H1 (cell line): ENCODE data around the gene TMEM121B. TPM values are rescaled to one million over a fixed set of nuclear protein-coding genes. Genes with fewer than 3 reads are reported as not detected.

Experiments used
- CTCF ChIA-PET: fragments of 300-600 bp; sonication (Branson Sonifier 250); formaldehyde crosslinking; loops from one replicate; lab custom pipeline; 2021; ENCODE audit not compliant: partially characterized antibody; lab: Charles Lee
- POLR2A ChIA-PET: fragments of 300-600 bp; sonication (Branson Sonifier 250); formaldehyde crosslinking; loops from one replicate; lab custom pipeline; 2021; ENCODE audit warnings: inconsistent platforms; ENCODE audit not compliant: partially characterized antibody; lab: Charles Lee
- DNase-seq, 2 experiments: peaks; one replicate each; pipeline versions ENCODE4 v3.0.0 to v3.0.0-alpha.2; 2010 to 2022; ENCODE audit warnings: low spot score in 2 of 2, low read depth in 1 of 2, mixed read lengths in 1 of 2
- FAIRE-seq: peaks from 2 replicates; lab custom pipeline; 2011; peaks lifted over from hg19 to GRCh38; lab: Jason Lieb, UNC
- H2AFZ ChIP-seq: 2 replicates; pipeline ENCODE4 v1.8.1; 2012; ENCODE audit warnings: low read length, inconsistent platforms
- H2AK5ac ChIP-seq: 2 replicates; pipeline ENCODE4 v1.6.1; 2013; ENCODE audit warnings: low read depth, low read length
- H2BK120ac ChIP-seq: replicated peaks from 2 replicates; pipeline ENCODE3; 2013; ENCODE audit warnings: low read depth, low read length, inconsistent platforms
- H2BK12ac ChIP-seq: 2 replicates; pipeline ENCODE4 v1.6.1; 2013; ENCODE audit warnings: low read depth, low read length
- H2BK15ac ChIP-seq: 2 replicates; pipeline ENCODE4 v1.6.1; 2013; ENCODE audit warnings: low read length
- H2BK20ac ChIP-seq: 2 replicates; pipeline ENCODE4 v1.6.1; 2013; ENCODE audit warnings: low read length
- H2BK5ac ChIP-seq: 2 replicates; pipeline ENCODE4 v1.6.1; 2013; ENCODE audit warnings: low read depth, low read length
- H3K14ac ChIP-seq: 2 replicates; pipeline ENCODE4 v1.6.1; 2013; ENCODE audit warnings: inconsistent platforms; ENCODE audit not compliant: insufficient read length
- H3K18ac ChIP-seq: 2 replicates; pipeline ENCODE4 v1.6.1; 2013; ENCODE audit warnings: low read length; ENCODE audit errors: extremely low read depth
- H3K23ac ChIP-seq: 2 replicates; pipeline ENCODE4 v1.6.1; 2013; ENCODE audit warnings: inconsistent platforms; ENCODE audit not compliant: insufficient read length
- H3K23me2 ChIP-seq: 2 replicates; pipeline ENCODE4 v1.6.1; 2013; ENCODE audit warnings: low read depth, low read length
- H3K27ac ChIP-seq: 2 replicates; pipeline ENCODE4 v1.6.1; 2011; ENCODE audit warnings: low read depth, low read length, inconsistent platforms
- H3K27me3 ChIP-seq, 4 experiments: replicated peaks in 1 of 4; 1 replicate in 1 of 4; 2 replicates in 3 of 4; pipeline versions ENCODE4 v1.6.1 to v1.8.1; 2011 to 2013; ENCODE audit warnings: low read length in 3 of 4, mild to moderate bottlenecking in 3 of 4, inconsistent platforms in 2 of 4, mixed read lengths in 2 of 4, moderate library complexity in 1 of 4; ENCODE audit not compliant: control insufficient read depth in 3 of 4, insufficient read depth in 3 of 4; ENCODE audit errors: extremely low read depth in 1 of 4
- H3K36me3 ChIP-seq, 4 experiments: 2 replicates each; pipeline versions ENCODE4 v1.6.1 to v1.8.1; 2011 to 2013; ENCODE audit warnings: mild to moderate bottlenecking in 4 of 4, low read length in 3 of 4, moderate library complexity in 2 of 4, control low read depth in 1 of 4, inconsistent platforms in 1 of 4; ENCODE audit not compliant: insufficient read depth in 4 of 4, control insufficient read depth in 2 of 4
- H3K4ac ChIP-seq: replicated peaks from 2 replicates; pipeline ENCODE3; 2013; ENCODE audit warnings: low read length, low read depth, mixed read lengths, inconsistent platforms; ENCODE audit not compliant: insufficient read length
- H3K4me1 ChIP-seq, 4 experiments: replicated peaks in 1 of 4; 1 replicate in 1 of 4; 2 replicates in 3 of 4; pipeline versions ENCODE4 v1.6.1 to v1.8.1; 2011 to 2013; ENCODE audit warnings: low read length in 3 of 4, inconsistent platforms in 2 of 4, mixed read lengths in 1 of 4; ENCODE audit not compliant: insufficient read depth in 4 of 4, control insufficient read depth in 3 of 4
- H3K4me2 ChIP-seq, 2 experiments: 2 replicates each; pipeline versions ENCODE4 v1.6.1 to v1.8.1; 2011 to 2013; ENCODE audit warnings: low read depth in 2 of 2, low read length in 2 of 2, control low read depth in 1 of 2, inconsistent platforms in 1 of 2, mild to moderate bottlenecking in 1 of 2; ENCODE audit not compliant: insufficient read depth in 1 of 2
- H3K4me3 ChIP-seq, 4 experiments: fragments of 200-600, 300-600 bp in 1 of 4; sonication (generic), shearing (Covaris generic), sonication (Bioruptor Twin) in 1 of 4; 2 replicates each; pipeline versions ENCODE4 v1.5.1 to v1.8.1; 2011 to 2016; ENCODE audit warnings: low read length in 4 of 4, low read depth in 3 of 4, control low read depth in 2 of 4, inconsistent platforms in 2 of 4, mild to moderate bottlenecking in 2 of 4, mixed read lengths in 1 of 4, moderate library complexity in 1 of 4; ENCODE audit not compliant: insufficient read depth in 2 of 4; ENCODE audit errors: extremely low read depth in 1 of 4
- H3K56ac ChIP-seq: replicated peaks from 2 replicates; pipeline ENCODE3; 2013; ENCODE audit warnings: low read depth, mild to moderate bottlenecking, mixed read lengths, low read length, inconsistent platforms; ENCODE audit not compliant: insufficient read length
- H3K79me1 ChIP-seq: 2 replicates; pipeline ENCODE4 v1.6.1; 2013; ENCODE audit warnings: low read depth, low read length, control low read depth
- H3K79me2 ChIP-seq, 2 experiments: 2 replicates each; pipeline versions ENCODE4 v1.6.1 to v1.8.1; 2012 to 2013; ENCODE audit warnings: low read length in 2 of 2, mild to moderate bottlenecking in 2 of 2, inconsistent platforms in 1 of 2; ENCODE audit not compliant: insufficient read depth in 2 of 2, control insufficient read depth in 1 of 2
- H3K9ac ChIP-seq, 4 experiments: replicated peaks in 1 of 4; 1 replicate in 1 of 4; 2 replicates in 3 of 4; pipeline versions ENCODE4 v1.6.1 to v1.8.1; 2011 to 2013; ENCODE audit warnings: low read depth in 3 of 4, low read length in 3 of 4, control low read depth in 2 of 4, mild to moderate bottlenecking in 2 of 4, moderate library complexity in 2 of 4, inconsistent platforms in 1 of 4; ENCODE audit errors: extremely low read depth in 1 of 4
- H3K9me3 ChIP-seq, 2 experiments: 2 replicates each; pipeline versions ENCODE4 v1.6.1 to v1.8.1; 2012 to 2013; ENCODE audit warnings: mild to moderate bottlenecking in 2 of 2, moderate library complexity in 2 of 2, control low read depth in 1 of 2, inconsistent platforms in 1 of 2, low read depth in 1 of 2, low read length in 1 of 2, mixed read lengths in 1 of 2; ENCODE audit not compliant: insufficient read depth in 2 of 2
- H4K20me1 ChIP-seq, 2 experiments: replicated peaks in 1 of 2; 2 replicates each; pipeline versions ENCODE3 to v1.8.1; 2011 to 2013; ENCODE audit warnings: inconsistent platforms in 2 of 2, low read length in 2 of 2, mild to moderate bottlenecking in 1 of 2; ENCODE audit not compliant: insufficient read depth in 2 of 2, control insufficient read depth in 1 of 2
- H4K5ac ChIP-seq: 2 replicates; pipeline ENCODE4 v1.6.1; 2013; ENCODE audit warnings: low read length, low read depth, mixed read lengths, inconsistent platforms; ENCODE audit not compliant: insufficient read length
- H4K8ac ChIP-seq: 2 replicates; pipeline ENCODE4 v1.8.0; 2013; ENCODE audit warnings: mild to moderate bottlenecking, moderate library complexity, low read length, inconsistent platforms; ENCODE audit not compliant: insufficient read depth; ENCODE audit errors: extremely low read depth
- H4K91ac ChIP-seq: replicated peaks from 2 replicates; pipeline ENCODE3; 2013; ENCODE audit warnings: low read length, mixed read lengths, inconsistent platforms; ENCODE audit not compliant: insufficient read length
- BRCA1 ChIP-seq: IDR thresholded peaks from 2 replicates; pipeline ENCODE4 v1.6.1; 2012; ENCODE audit warnings: low read depth, low read length, improper control_type of control experiment
- CEBPB ChIP-seq: IDR thresholded peaks from 2 replicates; pipeline ENCODE4 v1.6.1; 2012; ENCODE audit warnings: low read depth, low read length
- FOSL1 ChIP-seq: IDR thresholded peaks from 2 replicates; pipeline ENCODE4 v1.6.1; 2011; ENCODE audit warnings: mild to moderate bottlenecking, low read depth, low read length, moderate library complexity; ENCODE audit not compliant: insufficient read depth
- JUND ChIP-seq: IDR thresholded peaks from 2 replicates; pipeline ENCODE4 v1.6.1; 2011; ENCODE audit warnings: mild to moderate bottlenecking, improper control_type of control experiment, low read length
- PHF8 ChIP-seq: fragments of 200-600 bp; sonication (generic); conservative IDR thresholded peaks from 2 replicates; pipeline ENCODE4 v1.7.1; 2012; ENCODE audit warnings: low read depth, mild to moderate bottlenecking, inconsistent platforms, low read length, moderate library complexity
- RFX5 ChIP-seq: IDR thresholded peaks from 2 replicates; pipeline ENCODE4 v1.6.1; 2011; ENCODE audit warnings: low read depth, low read length, improper control_type of control experiment, borderline replicate concordance
- WGBS, 2 experiments: shearing (Covaris generic) in 1 of 2; methylation state at CpG; one replicate each; pipeline versions ENCODE4 v1.1.6 to v1.1.7; 2013 to 2015; ENCODE audit warnings: low lambda C conversion rate in 2 of 2, mixed read lengths in 2 of 2, inconsistent platforms in 1 of 2, low coverage in 1 of 2, missing lambda C conversion rate in 1 of 2; ENCODE audit not compliant: insufficient replicate concordance in 2 of 2, insufficient coverage in 1 of 2, insufficient read length in 1 of 2; ENCODE audit errors: extremely low coverage in 1 of 2, missing lambda C conversion rate in 1 of 2; 5-methylcytosine and 5-hydroxymethylcytosine counted together
- polyA plus RNA-seq, 7 experiments: library from polyadenylated mRNA; depleted of rRNA in 3 of 7; stranded (reverse) in 5 of 7; unstranded in 2 of 7; fragments of >200 nt in 5 of 7; fragments of 200-250 nt in 2 of 7; gene quantifications; 1 replicate in 5 of 7; 2 replicates in 1 of 7; 4 replicates in 1 of 7; pipeline versions ENCODE4 v1.2.1 to v1.2.3, GENCODE V29; 2011 to 2013; ENCODE audit warnings: missing spikeins in 2 of 7, mixed read lengths in 2 of 7
- total RNA-seq: library from RNA; stranded (reverse); fragmentation: NEBNext Ultra II Directional; extraction: Animal tissue kit (Norgen Biotek cat#: 25700); gene quantifications from 2 replicates; pipeline ENCODE4 v1.2.1, GENCODE V29; 2021
- TF ChIP-seq, protein P1 (sequence below): IDR thresholded peaks from 2 replicates; pipeline ENCODE4 v1.6.1; 2012; ENCODE audit warnings: inconsistent platforms

Gene TMEM121B
- total and polyA plus RNA-seq, 2 of the 8 experiments (the other 6 are each of a cell fraction or from before 2014, with no cell fraction given), result 4.3 to 6.9 TPM

DNA sequence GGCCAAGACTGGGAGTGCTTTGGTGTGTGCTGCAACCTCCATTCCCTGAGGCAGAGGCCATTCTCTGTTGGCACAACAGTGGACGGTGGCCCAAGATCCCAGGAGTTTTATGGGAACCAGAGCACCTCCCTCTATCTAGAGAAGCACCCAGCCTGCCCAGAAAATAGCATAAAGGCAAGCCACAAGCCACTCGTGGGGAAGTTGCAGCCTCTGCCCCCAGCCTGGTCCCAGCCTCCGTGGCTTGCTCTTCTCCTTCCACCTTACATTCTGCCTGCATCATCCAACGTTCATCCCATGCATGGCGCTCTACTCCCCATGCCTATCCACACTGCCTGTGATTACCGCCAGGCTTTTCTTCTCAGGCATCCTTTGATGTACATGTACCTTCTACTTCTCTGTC lies 20.5 kb downstream of the TMEM121B start:
- Histone ChIP-seq H3K23ac (no peak overlapping the region), H3K9me3 (no peaks in the 10 kb centered on the region), H2BK15ac (no peak overlapping the region), H2BK12ac (no peak overlapping the region), H2BK5ac (no peak overlapping the region), H3K36me3 (peaks cover 0 to 2% (median 0%) of the 10 kb centered on the region in 4 experiments; a peak in 2 of 8 replicates), H3K56ac (no peak overlapping the region), H4K5ac (no peak overlapping the region), H4K20me1 (no peaks in the 10 kb centered on the region), H3K4ac (no peak overlapping the region), H4K8ac (no peak overlapping the region), H2BK20ac (no peak overlapping the region), H2AFZ (no peak overlapping the region), H3K4me2 (no peak overlapping the region), H2BK120ac (no peak overlapping the region), H3K23me2 (no peaks in the 10 kb centered on the region), H3K27me3 (no peaks in the 10 kb centered on the region), H3K27ac (no peak overlapping the region), H3K79me2 (no peaks in the 10 kb centered on the region), H3K79me1 (peaks cover 3% of the 10 kb centered on the region; the same call in 1 of the 2 replicates), H3K14ac (no peak overlapping the region), H3K4me1 (no peaks in the 10 kb centered on the region), H3K9ac (no peak overlapping the region), H3K18ac (no peak overlapping the region), H3K4me3 (no peak overlapping the region), H2AK5ac (no peak overlapping the region), H4K91ac (no peak overlapping the region)
- no peak for FAIRE-seq
- ChIA-PET POLR2A (interaction anchor here (0.9 kb wide), 1 partner anchor 17 kb away, joined by 3 read pairs; no protein-coding TSS in a partner anchor), CTCF (no interaction called here)
- WGBS, 2 experiments, result 84% methylated on average over 6 of the region's 6 CpGs; no CpG with 5 or more reads in 1 of the 2 experiments
- DNase-seq, result no peak
- no peak for TF ChIP-seq RFX5
- TF ChIP-seq FOSL1, result no peak
- no peak for TF ChIP-seq JUND
- TF ChIP-seq, protein P1, sequence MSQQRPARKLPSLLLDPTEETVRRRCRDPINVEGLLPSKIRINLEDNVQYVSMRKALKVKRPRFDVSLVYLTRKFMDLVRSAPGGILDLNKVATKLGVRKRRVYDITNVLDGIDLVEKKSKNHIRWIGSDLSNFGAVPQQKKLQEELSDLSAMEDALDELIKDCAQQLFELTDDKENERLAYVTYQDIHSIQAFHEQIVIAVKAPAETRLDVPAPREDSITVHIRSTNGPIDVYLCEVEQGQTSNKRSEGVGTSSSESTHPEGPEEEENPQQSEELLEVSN, result no peak
- TF ChIP-seq PHF8, result no peak
- TF ChIP-seq BRCA1, result no peak
- no peak for TF ChIP-seq CEBPB
